Islet precursor cell (in vitro differentiated cells): ENCODE data around the gene CALN1.
"Not testable (repeated sequence)": the region's sequence is repeated elsewhere in the genome, so short reads cannot be mapped to it uniquely, and the experiment has no call there.

ENCODE experiments used
- DNase-seq: peaks from one replicate; pipeline ENCODE4 v3.0.0-alpha.2; 2018

CALN1 gene

GRCh38 chr7:72265071-72265904, 146.8 kb downstream of the CALN1 start:
- DNase-seq = no peak

- DNase-seq = no peak
Observed at GRCh38 chr7:72260406-72260805, 151.7 kb downstream of the CALN1 start.

- DNase-seq = no peak
Observed at GRCh38 chr7:72258074-72258473, 154.1 kb downstream of the CALN1 start.

- no peak for DNase-seq
Observed at GRCh38 chr7:72254455-72254854, 157.7 kb downstream of the CALN1 start.

GRCh38 chr7:72249106-72249505, 163.0 kb downstream of the CALN1 start:
- no peak for DNase-seq

- no peak for DNase-seq
Observed at GRCh38 chr7:72244826-72245398, 167.2 kb downstream of the CALN1 start.

GRCh38 chr7:72243329-72243728, 168.8 kb downstream of the CALN1 start:
- no peak for DNase-seq

- DNase-seq = no peak
Observed at GRCh38 chr7:72235351-72235750, 176.8 kb downstream of the CALN1 start.

- DNase-seq = no peak
Observed at GRCh38 chr7:72234086-72234485, 178.1 kb downstream of the CALN1 start.

- peak; percentile 64 for DNase-seq
Observed at GRCh38 chr7:72230281-72230680, 181.9 kb downstream of the CALN1 start.

- no peak for DNase-seq
Observed at GRCh38 chr7:72223351-72223750, 188.8 kb downstream of the CALN1 start.

- DNase-seq = no peak
Observed at GRCh38 chr7:72222136-72222535, 190.0 kb downstream of the CALN1 start.

- no peak for DNase-seq
Observed at GRCh38 chr7:72219500-72219899, 192.6 kb downstream of the CALN1 start.

- no peak for DNase-seq
Observed at GRCh38 chr7:72217151-72217550, 195.0 kb downstream of the CALN1 start.

- DNase-seq = no peak
Observed at GRCh38 chr7:72213769-72214168, 198.4 kb downstream of the CALN1 start.

- DNase-seq = no peak
Observed at GRCh38 chr7:72213081-72213480, 199.1 kb downstream of the CALN1 start.

GRCh38 chr7:72211175-72211574, 201.0 kb downstream of the CALN1 start:
- no peak for DNase-seq

- DNase-seq = not testable (repeated sequence)
Observed at GRCh38 chr7:72209006-72209405, 203.1 kb downstream of the CALN1 start.

- DNase-seq = no peak
Observed at GRCh38 chr7:72196176-72196575, 216.0 kb downstream of the CALN1 start.

- no peak for DNase-seq
Observed at GRCh38 chr7:72190919-72191318, 221.2 kb downstream of the CALN1 start.

- DNase-seq = no peak
Observed at GRCh38 chr7:72190146-72190545, 222.0 kb downstream of the CALN1 start.

- DNase-seq = no peak
Observed at GRCh38 chr7:72187179-72187578, 225.0 kb downstream of the CALN1 start.

GRCh38 chr7:72183835-72184234, 228.3 kb downstream of the CALN1 start:
- no peak for DNase-seq

GRCh38 chr7:72182036-72182435, 230.1 kb downstream of the CALN1 start:
- no peak for DNase-seq

GRCh38 chr7:72176875-72177274, 235.3 kb downstream of the CALN1 start:
- DNase-seq = no peak
